HL-60 (cell line): ENCODE measurements around the gene ATP9B.

Experiments used
- DNase-seq, 2 experiments: peaks; one replicate each; pipeline ENCODE4 v3.0.0-alpha.2; 2010 to 2020; ENCODE audit warnings: low read depth in 1 of 2, low spot score in 1 of 2
- H3K27ac ChIP-seq: fragments of 250-450 bp; sonication (Bioruptor Pico); replicated peaks from 2 replicates; pipeline ENCODE4 v1.5.1; 2020; ENCODE audit warnings: mild to moderate bottlenecking, moderate library complexity
- H3K27me3 ChIP-seq: fragments of 250-450 bp; sonication (Bioruptor Pico); 2 replicates; pipeline ENCODE4 v1.5.1; 2021; ENCODE audit warnings: mild to moderate bottlenecking, moderate library complexity; ENCODE audit not compliant: insufficient read depth, poor library complexity, severe bottlenecking
- H3K4me3 ChIP-seq: replicated peaks from 2 replicates; pipeline ENCODE4 v1.5.1; 2011; ENCODE audit warnings: mild to moderate bottlenecking, control low read depth, low read length; ENCODE audit not compliant: insufficient read depth
- GABPA ChIP-seq: IDR thresholded peaks from 2 replicates; pipeline ENCODE4 v1.6.1; 2012; ENCODE audit warnings: low read depth
- POLR2AphosphoS5 ChIP-seq: IDR thresholded peaks from 2 replicates; pipeline ENCODE4 v1.6.1; 2012; ENCODE audit warnings: low read depth
- SPI1 ChIP-seq: IDR thresholded peaks from 2 replicates; pipeline ENCODE4 v1.6.1; 2012; ENCODE audit warnings: low read depth, mild to moderate bottlenecking, borderline replicate concordance
- TF ChIP-seq, protein P1 (sequence below): IDR thresholded peaks from one replicate; pipeline ENCODE4 v1.5.1; 2011; ENCODE audit warnings: low read length, control low read depth, inconsistent platforms; ENCODE audit not compliant: insufficient read depth
- TF ChIP-seq, protein P2 (sequence below): IDR thresholded peaks from 2 replicates; pipeline ENCODE4 v1.6.1; 2012; ENCODE audit warnings: low read depth; ENCODE audit not compliant: insufficient replicate concordance

The ATP9B gene

DNA sequence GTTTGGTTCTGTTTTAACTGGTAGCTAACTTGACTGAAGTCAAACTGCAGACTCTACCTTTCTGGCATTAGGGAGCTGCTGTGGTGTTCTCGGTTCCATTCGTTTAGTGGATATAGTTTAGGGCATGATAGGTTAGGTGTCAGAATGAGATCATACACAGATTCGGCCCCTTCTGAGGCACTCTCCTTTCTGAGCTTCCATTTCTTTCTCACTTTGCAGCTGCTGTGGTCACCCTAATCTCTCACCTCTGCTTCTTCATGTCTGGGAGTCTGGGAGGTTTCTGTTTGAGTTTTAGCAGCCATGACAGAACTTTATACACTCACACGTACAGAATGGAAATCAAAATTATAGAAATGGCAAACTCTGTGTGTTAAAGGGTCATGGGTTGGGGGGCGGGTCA lies 122.8 kb downstream of the ATP9B start:
- H3K27me3 ChIP-seq, result no peaks in the 10 kb centered on the region
- H3K27ac ChIP-seq, result no peak overlapping the region
- TF ChIP-seq, protein P1, sequence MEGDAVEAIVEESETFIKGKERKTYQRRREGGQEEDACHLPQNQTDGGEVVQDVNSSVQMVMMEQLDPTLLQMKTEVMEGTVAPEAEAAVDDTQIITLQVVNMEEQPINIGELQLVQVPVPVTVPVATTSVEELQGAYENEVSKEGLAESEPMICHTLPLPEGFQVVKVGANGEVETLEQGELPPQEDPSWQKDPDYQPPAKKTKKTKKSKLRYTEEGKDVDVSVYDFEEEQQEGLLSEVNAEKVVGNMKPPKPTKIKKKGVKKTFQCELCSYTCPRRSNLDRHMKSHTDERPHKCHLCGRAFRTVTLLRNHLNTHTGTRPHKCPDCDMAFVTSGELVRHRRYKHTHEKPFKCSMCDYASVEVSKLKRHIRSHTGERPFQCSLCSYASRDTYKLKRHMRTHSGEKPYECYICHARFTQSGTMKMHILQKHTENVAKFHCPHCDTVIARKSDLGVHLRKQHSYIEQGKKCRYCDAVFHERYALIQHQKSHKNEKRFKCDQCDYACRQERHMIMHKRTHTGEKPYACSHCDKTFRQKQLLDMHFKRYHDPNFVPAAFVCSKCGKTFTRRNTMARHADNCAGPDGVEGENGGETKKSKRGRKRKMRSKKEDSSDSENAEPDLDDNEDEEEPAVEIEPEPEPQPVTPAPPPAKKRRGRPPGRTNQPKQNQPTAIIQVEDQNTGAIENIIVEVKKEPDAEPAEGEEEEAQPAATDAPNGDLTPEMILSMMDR, result no peak
- TF ChIP-seq, protein P2, sequence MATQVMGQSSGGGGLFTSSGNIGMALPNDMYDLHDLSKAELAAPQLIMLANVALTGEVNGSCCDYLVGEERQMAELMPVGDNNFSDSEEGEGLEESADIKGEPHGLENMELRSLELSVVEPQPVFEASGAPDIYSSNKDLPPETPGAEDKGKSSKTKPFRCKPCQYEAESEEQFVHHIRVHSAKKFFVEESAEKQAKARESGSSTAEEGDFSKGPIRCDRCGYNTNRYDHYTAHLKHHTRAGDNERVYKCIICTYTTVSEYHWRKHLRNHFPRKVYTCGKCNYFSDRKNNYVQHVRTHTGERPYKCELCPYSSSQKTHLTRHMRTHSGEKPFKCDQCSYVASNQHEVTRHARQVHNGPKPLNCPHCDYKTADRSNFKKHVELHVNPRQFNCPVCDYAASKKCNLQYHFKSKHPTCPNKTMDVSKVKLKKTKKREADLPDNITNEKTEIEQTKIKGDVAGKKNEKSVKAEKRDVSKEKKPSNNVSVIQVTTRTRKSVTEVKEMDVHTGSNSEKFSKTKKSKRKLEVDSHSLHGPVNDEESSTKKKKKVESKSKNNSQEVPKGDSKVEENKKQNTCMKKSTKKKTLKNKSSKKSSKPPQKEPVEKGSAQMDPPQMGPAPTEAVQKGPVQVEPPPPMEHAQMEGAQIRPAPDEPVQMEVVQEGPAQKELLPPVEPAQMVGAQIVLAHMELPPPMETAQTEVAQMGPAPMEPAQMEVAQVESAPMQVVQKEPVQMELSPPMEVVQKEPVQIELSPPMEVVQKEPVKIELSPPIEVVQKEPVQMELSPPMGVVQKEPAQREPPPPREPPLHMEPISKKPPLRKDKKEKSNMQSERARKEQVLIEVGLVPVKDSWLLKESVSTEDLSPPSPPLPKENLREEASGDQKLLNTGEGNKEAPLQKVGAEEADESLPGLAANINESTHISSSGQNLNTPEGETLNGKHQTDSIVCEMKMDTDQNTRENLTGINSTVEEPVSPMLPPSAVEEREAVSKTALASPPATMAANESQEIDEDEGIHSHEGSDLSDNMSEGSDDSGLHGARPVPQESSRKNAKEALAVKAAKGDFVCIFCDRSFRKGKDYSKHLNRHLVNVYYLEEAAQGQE, result no peak
- TF ChIP-seq SPI1, result no peak
- no peak for TF ChIP-seq POLR2AphosphoS5
- TF ChIP-seq GABPA, result no peak
- H3K4me3 ChIP-seq, result no peak overlapping the region
- DNase-seq, result no peak

DNA sequence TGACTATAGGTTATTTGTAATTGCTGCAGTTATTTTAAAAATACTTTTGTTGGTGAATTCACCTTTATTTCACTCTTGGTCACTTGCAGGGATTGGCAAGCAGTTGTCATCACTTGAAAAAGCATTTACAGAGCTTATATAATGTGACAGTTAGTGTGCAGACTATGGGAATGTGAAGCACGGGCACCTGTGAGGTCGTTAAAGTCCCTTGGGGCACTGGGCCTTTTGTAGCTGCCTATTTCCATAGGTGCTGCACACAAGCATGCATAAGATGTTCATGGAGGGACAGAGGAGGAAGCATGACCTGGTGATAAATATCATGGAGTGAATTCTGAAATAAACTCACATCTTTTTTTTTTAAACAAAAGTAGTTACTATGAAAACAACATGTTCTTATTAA lies 124.6 kb downstream of the ATP9B start:
- Histone ChIP-seq H3K4me3 (no peak overlapping the region), H3K27me3 (no peaks in the 10 kb centered on the region), H3K27ac (no peak overlapping the region)
- TF ChIP-seq, protein P2, result no peak
- TF ChIP-seq POLR2AphosphoS5, result no peak
- TF ChIP-seq SPI1, result no peak
- TF ChIP-seq GABPA, result no peak
- TF ChIP-seq, protein P1, result no peak
- no peak for DNase-seq

DNA sequence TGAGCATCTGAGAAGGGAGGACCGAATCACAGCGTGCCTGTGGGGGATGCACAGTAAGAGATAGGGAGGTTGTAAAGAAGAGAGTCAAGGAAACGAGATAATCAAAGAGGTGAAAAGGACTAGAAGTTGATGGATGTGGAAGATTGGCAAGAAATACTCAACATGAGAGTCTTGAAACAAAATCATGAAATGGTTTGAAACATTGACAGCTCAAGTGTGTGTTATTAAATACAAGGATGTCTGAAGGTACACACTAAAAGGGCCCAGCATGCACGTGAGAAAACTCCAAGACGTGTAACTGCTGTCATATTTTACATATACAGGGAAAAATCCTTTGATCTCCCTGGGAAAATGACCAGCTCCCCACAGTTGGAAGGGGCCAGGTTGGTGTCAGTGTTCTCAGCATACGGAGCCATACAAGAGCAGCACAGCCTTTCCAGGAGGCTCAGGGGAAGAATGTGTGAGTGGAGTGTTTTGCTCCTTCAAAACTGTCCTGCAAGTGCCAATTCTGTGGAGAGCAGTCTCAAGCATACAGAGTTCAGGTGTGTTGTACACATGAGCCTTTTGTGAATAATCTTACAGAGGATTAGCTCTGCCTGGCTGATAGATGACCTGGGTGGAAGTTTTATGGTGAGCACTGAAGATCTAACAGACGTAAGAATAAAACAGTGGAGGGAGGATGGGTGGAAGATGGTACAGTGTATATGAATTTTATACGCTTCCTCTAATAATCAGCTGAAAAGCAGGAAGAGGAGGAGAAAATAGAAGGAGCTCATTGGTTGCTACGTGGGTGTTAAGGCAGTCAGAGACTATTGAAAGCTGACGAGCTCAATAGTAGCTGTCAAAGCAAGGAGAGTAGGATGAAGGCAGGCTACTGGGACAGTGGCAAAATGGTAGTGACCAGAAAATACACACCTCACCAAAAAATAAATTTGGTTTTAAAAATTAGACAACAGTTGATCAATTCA lies 126.8 kb downstream of the ATP9B start:
- no peak overlapping the region for H3K27ac ChIP-seq

More for the DNA sequence above, 126.8 kb downstream of the ATP9B start:
- TF ChIP-seq GABPA (no peak), SPI1 (no peak), POLR2AphosphoS5 (no peak)
- TF ChIP-seq, protein P1, result no peak
- TF ChIP-seq, protein P2, result no peak
- Histone ChIP-seq H3K27me3 (no peaks in the 10 kb centered on the region), H3K4me3 (no peak overlapping the region)
- DNase-seq, result no peak
